HG02885 (cell line): Measurements from ENCODE around the gene FOSL1.
"Not testable (repeated sequence)": the region's sequence is repeated elsewhere in the genome, so short reads cannot be mapped to it uniquely, and the experiment has no call there.

Experiments
- ATAC-seq: cut with Tn5 transposase; IDR thresholded peaks from one replicate; pipeline ENCODE4 v1.9.1; 2021; ENCODE audit warnings: mild to moderate bottlenecking; ENCODE audit not compliant: unreplicated experiment, poor library complexity

FOSL1 gene

GRCh38 chr11:65854852-65855837 is 45.0 kb downstream of the FOSL1 start:
- no peak for ATAC-seq

- no peak for ATAC-seq
Measured at GRCh38 chr11:65854161-65854592, 46.0 kb downstream of the FOSL1 start.

- ATAC-seq: no peak
Measured at GRCh38 chr11:65853246-65853979, 46.8 kb downstream of the FOSL1 start.

- no peak for ATAC-seq
Measured at GRCh38 chr11:65852508-65853245, 47.5 kb downstream of the FOSL1 start.

- ATAC-seq: no peak
Measured at GRCh38 chr11:65851811-65852507, 48.2 kb downstream of the FOSL1 start.

GRCh38 chr11:65851083-65851579 is 49.1 kb downstream of the FOSL1 start:
- no peak for ATAC-seq

- ATAC-seq: no peak
Measured at GRCh38 chr11:65850217-65851082, 49.7 kb downstream of the FOSL1 start.

- ATAC-seq: no peak
Measured at GRCh38 chr11:65849771-65850216, 50.4 kb downstream of the FOSL1 start.

- no peak for ATAC-seq
Measured at GRCh38 chr11:65849366-65849765, 50.8 kb downstream of the FOSL1 start.

- not testable (repeated sequence) for ATAC-seq
Measured at GRCh38 chr11:65848693-65849092, 51.5 kb downstream of the FOSL1 start.

GRCh38 chr11:65847746-65848145 is 52.4 kb downstream of the FOSL1 start:
- no peak for ATAC-seq

- no peak for ATAC-seq
Measured at GRCh38 chr11:65844231-65844872, 55.8 kb downstream of the FOSL1 start.

- no peak for ATAC-seq
Measured at GRCh38 chr11:65843811-65844210, 56.4 kb downstream of the FOSL1 start.

GRCh38 chr11:65842144-65842543 is 58.0 kb downstream of the FOSL1 start:
- no peak for ATAC-seq
